ENCODE results near the gene SRP68. TPM values are rescaled to one million over a fixed set of nuclear protein-coding genes. Genes with fewer than 3 reads are reported as not detected.

SRP68 gene
- total and polyA plus RNA-seq, 9 of the 15 experiments (the other 6 are each of a cell fraction or from before 2014, with no cell fraction given): 29.4 to 92.6 (median 36.2) TPM

- TF ChIP-seq ZFP91 (CRISPR knock-in tag; IDR thresholded peaks at IDR 0.05) (no peak), C11orf30 (IDR thresholded peaks at IDR 0.05; ENCODE audit: low read depth) (peak; percentile 60), ZNF143 (CRISPR knock-in tag; IDR thresholded peaks at IDR 0.05) (no peak), ZFX (CRISPR knock-in tag; IDR thresholded peaks at IDR 0.05) (peak; percentile 88), MYNN (IDR thresholded peaks at IDR 0.05) (no peak), MYNN (CRISPR knock-in tag; IDR thresholded peaks at IDR 0.05) (no peak), TCF7L2 (IDR thresholded peaks at IDR 0.05; ENCODE audit: low read depth, low read length) (no peak), ZBTB7A (IDR thresholded peaks at IDR 0.05; ENCODE audit: borderline replicate concordance, control insufficient read depth, low read depth, low read length) (peak; percentile 91), CGGBP1 (CRISPR knock-in tag; IDR thresholded peaks at IDR 0.05) (no peak), ATF1 (CRISPR knock-in tag; IDR thresholded peaks at IDR 0.05) (no peak), ATF1 (tag; IDR thresholded peaks at IDR 0.05) (peak; percentile 69), ZNF146 (CRISPR knock-in tag; IDR thresholded peaks at IDR 0.05; ENCODE audit: unreplicated experiment) (no peak), ZNF217 (CRISPR knock-in tag; IDR thresholded peaks at IDR 0.05) (no peak), HNRNPK (IDR thresholded peaks at IDR 0.05; ENCODE audit: low read depth, low read length, poor library complexity, severe bottlenecking) (no peak), CREB3 (tag; conservative IDR thresholded peaks at IDR 0.05; ENCODE audit: low read depth) (peak; percentile 77), ZNF121 (CRISPR knock-in tag; conservative IDR thresholded peaks at IDR 0.05) (no peak), TSC22D4 (tag; IDR thresholded peaks at IDR 0.05) (no peak), CCAR2 (IDR thresholded peaks at IDR 0.05; ENCODE audit: low read depth, low read length) (no peak), PTRF (tag; IDR thresholded peaks at IDR 0.05) (no peak), FOXP1 (CRISPR knock-in tag; IDR thresholded peaks at IDR 0.05) (no peak), HNRNPL (IDR thresholded peaks at IDR 0.05; ENCODE audit: low read depth, low read length) (no peak)
- TF ChIP-seq, protein P1, sequence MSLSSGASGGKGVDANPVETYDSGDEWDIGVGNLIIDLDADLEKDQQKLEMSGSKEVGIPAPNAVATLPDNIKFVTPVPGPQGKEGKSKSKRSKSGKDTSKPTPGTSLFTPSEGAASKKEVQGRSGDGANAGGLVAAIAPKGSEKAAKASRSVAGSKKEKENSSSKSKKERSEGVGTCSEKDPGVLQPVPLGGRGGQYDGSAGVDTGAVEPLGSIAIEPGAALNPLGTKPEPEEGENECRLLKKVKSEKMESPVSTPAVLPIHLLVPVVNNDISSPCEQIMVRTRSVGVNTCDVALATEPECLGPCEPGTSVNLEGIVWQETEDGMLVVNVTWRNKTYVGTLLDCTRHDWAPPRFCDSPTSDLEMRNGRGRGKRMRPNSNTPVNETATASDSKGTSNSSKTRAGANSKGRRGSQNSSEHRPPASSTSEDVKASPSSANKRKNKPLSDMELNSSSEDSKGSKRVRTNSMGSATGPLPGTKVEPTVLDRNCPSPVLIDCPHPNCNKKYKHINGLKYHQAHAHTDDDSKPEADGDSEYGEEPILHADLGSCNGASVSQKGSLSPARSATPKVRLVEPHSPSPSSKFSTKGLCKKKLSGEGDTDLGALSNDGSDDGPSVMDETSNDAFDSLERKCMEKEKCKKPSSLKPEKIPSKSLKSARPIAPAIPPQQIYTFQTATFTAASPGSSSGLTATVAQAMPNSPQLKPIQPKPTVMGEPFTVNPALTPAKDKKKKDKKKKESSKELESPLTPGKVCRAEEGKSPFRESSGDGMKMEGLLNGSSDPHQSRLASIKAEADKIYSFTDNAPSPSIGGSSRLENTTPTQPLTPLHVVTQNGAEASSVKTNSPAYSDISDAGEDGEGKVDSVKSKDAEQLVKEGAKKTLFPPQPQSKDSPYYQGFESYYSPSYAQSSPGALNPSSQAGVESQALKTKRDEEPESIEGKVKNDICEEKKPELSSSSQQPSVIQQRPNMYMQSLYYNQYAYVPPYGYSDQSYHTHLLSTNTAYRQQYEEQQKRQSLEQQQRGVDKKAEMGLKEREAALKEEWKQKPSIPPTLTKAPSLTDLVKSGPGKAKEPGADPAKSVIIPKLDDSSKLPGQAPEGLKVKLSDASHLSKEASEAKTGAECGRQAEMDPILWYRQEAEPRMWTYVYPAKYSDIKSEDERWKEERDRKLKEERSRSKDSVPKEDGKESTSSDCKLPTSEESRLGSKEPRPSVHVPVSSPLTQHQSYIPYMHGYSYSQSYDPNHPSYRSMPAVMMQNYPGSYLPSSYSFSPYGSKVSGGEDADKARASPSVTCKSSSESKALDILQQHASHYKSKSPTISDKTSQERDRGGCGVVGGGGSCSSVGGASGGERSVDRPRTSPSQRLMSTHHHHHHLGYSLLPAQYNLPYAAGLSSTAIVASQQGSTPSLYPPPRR (CRISPR knock-in tag; IDR thresholded peaks at IDR 0.05; ENCODE audit: borderline replicate concordance): no peak
These were observed 31.2 kb upstream of the SRP68 start, which contains the start of gene EXOC7 (continued) for GRCh38 chr17:76103274-76104139.
